DMS53 (cell line): ENCODE measurements around the gene DPEP2.
"Not testable (repeated sequence)": the region's sequence is repeated elsewhere in the genome, so short reads cannot be mapped to it uniquely, and the experiment has no call there.

Experiments used
- DNase-seq: peaks from one replicate; lab custom pipeline; 2025; lab: John Stamatoyannopoulos, UW

The DPEP2 gene

DNA sequence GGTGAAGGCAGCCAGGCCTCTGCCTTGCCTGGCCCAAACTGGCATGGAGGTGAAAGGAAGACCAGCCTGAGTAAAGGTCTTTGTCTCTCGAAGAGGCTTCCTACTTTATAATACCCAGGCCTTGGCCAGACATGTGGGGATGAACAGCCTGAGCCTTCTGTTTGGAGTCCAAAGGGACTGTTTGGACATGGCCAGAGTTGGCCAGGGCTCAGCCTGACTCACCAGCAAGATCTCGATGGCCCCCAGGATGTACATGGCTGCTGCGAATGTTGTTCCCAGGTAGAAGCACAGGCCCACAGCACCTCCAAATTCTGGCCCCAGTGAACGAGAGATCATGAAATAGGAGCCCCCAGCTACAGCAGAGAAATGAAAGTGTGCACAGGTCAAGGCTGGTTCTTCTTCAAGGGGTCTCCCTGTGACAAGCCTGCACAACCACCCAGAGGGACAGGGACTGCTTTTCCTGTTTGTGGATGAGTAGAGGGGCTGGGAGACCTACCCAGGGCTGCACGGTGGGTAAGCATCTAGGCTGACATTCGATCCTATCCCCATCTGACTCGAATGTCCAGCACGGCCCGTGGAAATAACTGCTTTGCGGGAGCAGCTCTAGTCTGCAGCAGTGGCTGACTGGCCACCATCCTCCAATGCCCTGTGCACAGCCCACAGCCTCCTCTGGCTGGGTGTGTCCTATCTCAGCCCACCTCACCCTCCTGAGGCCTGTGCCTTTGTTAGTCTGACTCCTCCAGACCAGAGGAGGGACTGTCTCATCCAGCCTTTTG is 44.7 kb downstream of the DPEP2 start:
- DNase-seq, result no peak

DNA sequence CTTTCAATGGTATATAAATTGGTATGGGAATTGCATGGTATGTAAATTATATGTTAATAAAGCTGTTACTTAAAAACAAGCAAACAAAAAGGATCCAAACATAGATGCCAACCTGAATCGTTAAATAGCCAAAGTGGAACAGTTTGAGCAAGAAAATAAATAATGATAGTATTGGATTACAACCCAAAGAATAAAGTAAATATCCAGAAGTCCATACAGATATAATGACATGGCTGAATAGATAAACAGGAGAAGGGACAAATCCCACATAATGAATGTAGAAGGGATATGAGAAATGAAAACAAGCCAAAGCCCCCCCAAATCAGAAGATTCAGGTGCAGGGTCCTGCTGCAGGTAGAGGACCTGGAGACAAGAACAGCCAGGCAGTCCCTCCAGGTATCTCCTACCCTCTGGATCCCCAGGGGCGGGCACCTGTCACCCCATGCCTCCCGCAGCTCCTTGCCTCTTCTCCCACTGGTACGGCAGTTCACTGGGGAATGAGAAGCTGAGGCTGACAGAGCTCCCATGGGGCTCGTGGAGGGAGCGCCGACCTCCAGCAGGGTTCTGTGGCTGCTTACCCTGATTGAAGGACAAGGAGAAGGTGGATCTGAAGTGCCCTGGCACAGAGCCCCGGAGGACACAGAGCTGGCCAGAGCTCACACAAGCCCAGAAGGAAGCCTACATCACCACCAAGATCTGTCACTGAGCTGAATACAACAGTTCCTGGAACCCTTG is 45.5 kb downstream of the DPEP2 start:
- DNase-seq, result no peak

DNA sequence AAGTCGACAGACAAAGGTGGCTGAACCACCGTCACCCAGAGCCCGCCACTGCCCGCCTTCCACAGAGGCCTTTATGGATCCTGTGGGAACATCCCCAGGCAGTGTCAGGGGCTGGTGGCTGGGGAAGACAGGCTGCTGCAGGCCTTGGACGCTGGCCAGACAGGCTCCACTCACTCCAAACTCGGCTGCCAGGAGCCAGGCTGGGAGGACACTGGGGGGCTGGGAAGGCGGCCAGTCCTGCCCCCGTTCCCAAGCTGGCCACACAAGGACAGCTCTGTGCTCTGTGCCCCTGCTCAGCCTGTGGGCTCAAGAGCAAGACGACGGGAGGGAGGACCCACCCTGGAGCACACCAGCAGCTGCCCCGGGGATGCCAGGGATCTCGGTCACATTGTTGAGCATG is 47.8 kb downstream of the DPEP2 start:
- no peak for DNase-seq

DNA sequence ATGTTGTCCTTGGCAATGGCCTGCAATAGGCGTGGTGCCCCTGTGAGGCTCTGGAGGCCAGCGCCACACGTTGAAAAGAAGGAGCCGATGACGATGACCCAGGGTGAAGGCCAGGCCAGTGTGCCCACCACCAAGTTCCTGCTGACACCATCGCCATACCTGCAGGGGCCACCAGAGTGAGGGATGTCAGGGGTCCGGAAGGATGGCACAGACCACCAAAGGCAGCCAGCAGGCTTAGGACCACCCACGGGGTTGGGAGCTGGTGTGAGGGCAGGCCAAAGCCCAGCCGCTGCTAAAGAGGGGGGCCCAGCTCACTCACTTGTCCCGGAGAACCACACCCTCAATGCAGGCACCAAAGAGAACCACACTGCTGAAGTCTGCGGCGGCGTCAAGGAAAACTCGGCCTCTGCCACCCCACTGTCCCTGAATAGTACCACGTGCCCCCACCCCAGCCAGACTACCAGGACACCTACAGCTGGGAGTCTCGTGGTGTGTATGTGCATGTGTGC is 48.9 kb downstream of the DPEP2 start:
- no peak for DNase-seq

DNA sequence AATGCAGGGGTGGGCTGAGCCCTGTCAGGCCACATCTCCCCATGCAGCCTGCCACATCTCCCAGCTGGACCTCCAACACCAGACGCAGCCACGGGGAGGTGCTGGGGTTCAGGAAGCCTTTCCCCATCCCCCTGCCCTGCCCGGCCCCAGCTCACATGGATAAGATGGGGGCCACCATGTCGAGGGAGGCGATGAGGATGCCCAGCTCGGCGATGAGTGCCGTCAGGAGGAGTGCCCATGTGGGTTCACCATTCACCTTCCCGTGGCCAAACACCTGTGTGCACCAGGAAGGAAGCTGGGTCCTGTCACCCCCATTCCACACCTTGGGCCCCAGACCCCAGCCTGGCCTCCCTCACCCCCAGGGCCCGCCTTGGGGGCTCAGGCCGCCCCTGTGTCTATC is 49.6 kb downstream of the DPEP2 start:
- no peak for DNase-seq

DNA sequence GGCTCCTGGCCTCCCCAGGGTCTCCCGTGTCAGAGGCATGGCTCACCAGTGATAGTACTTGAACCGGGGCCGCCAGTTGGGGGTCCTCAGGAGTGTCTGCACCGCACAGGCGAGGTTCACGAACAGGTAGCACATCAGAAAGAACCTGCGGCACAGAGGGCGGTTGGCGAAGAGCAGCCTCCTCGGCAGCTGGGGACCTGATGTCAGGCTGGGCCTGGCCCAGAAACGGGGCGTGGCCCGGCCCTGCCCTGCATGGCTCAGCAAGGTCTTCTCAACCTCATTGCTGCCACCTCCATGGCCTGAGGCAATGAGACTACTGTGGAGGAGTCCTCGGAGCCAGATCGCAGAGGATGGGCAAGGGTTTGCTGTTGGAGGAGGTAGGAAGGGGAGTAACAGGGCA is 51.3 kb downstream of the DPEP2 start:
- DNase-seq, result no peak

DNA sequence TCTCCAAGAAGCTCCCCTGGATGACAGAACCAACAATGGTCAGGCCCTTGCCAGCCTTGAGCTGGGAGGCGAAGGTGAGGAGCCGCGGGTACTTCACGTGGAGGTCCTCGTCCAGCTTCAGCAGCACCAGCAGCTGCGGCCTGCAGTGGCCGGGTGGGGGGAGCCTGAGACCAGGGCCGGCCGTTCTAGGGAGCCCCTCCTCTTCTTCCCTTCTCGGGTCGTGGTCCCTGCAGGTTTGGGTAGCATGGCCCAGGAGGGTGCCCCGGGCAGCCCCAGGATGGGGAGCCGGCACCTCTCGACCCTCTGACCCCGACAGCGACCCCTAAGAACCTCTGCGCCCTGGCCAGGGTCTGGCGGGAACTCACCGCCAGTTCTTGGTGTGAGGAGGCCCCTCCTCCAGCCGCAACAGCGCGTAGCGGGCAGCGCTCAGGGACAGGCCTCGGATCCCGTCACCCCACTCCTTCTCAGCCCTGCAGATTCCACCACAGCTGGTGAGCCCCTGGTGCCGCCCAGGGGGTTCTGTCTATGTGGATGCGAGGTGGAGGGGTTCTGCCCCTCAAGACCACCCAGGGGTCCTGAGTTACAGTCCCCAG is 52.2 kb downstream of the DPEP2 start:
- no peak for DNase-seq

DNA sequence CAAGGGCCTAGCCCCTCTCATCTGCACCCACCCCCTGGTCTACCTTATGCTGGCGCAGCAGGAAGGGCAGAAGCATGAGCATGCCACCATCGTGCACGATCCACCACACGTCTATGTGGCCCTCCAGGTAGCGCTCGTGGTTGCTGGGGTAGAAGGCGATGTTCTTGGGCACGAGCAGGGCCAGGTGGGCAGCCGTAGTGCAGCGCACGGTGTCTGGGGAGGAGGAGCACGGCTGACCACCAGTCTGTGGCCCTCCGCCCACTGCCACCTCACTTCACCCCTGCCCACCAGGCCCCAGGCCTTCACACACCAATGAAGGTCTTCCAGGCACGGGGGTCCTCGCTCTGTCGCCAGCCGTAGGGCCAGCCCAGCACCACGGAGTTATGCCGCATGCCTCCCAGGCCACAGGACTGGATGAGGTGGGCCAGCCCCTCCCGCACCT is 53.1 kb downstream of the DPEP2 start:
- no peak for DNase-seq

DNA sequence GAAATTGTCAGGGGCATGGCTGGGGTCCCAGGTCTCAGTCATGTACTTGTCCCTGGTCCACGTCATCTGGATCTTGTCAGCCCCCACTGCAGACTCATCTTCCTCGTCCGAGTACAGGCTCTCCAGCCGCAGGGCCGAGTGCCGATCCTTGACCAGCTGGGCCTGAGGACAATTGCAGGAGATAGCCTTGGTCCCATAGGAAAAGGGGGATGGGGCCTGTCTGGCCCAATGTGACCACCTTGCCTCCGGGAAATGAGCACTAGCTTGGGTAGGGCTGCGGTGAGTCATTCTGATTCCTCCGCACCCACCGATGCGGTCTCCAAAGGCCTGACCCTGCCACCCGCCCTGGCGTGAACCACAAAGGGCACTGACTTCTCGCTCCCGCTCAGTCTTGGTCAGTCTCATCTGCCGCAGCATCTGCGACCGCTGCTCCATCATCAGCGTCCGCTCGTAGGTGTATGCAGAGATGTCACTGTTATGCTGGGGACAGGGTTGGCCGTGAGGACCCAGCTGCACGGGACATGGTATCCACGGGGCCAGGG is 53.8 kb downstream of the DPEP2 start:
- no peak for DNase-seq

DNA sequence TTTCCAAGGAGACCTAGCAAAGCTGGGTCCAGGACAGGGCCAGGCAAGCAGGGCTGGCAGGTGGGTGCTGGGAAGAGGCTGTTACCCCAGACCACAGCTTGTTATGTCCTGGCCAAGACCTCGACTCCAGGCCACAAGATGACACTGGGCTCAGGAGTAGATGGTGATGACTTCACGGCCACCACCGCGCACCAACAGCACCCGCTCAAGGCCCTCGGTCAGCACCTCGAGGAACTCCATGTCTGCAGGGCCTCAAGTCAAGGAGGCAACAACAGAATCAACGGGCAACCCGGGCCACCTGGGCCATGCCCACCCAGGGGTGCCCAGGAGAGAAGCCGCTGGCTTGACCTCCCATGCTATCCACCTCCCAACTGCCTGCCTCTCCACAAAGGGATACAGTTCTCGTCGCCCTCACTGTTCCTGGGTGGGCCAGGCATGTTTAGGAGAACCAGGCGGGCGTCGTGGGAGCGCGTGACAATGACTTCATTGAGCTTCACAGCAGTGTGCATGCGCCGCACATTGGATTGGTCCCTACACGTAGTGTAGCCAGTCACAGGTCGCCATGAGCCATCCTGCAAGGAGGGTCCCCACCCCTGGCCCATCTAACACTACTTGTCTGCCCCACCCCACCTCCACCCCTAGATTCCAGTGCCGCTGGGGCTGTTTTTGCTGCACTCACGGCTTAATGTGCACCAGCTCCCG is 54.4 kb downstream of the DPEP2 start:
- no peak for DNase-seq

DNA sequence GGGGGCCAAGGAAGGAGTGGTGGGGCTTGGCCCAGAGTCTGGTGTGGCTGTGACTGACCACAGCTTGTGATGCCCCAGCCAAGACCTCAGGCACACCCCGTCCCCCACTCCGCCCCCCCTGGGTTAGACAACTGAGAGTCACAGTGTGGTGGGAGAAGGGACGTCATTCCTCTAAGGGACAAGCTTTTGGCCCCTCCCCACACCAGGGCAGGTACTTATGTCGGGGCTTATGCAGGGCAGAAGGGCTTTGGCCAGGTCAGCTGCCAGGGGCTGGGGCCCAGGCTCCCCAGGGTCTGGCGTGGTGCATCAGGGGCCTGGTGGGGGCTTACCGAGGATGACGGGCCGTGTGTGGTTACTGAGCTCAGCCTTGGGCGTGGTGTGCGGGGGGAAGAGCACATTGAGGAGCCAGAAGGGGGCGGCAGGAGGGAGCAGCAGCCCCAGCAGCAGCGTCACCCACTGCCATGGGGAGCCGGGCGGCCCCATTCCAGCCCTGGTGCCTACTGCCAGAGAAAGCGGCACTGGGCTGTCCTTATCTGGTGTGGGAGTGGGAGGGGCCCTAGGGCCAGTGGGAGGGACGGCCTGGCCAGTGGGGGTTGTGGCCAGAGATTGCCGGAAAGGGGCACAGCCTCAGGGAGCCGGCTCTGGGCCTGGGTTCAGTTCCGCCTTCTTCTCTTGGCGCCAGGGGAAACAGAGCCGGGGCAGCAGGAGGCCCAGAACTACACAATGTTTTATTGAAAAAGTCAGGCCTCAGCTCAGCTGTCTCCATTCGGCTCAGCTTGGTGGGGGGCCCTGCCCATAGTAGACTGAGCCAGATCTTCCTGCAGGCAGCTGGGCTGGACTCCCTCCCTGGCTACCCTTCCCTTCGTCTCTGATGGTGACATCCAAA is 55.4 kb downstream of the DPEP2 start, which contains the start of gene LCAT:
TSS of gene LCAT (minus strand) at position 502 of the 886 bp plus-strand sequence. CDS start at position 483, 19 bp downstream.
- no peak for DNase-seq

DNA sequence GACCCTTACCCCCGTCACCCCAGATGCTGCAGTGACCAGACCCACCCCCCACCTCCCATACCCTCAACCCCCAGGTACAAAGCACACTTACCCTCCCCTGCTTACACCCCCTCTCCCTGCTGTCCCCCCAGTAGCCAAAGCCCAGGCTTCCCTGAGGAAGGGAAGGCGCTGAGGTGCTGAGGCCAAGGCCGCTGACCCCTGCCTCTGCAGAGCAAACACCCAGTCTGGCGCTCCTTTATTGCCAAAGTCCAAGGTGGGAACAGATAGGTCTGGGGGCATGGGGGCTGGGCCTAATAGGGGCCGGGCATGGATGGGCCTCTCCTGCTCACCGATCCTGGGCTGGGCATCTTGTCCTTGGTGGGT is 56.0 kb downstream of the DPEP2 start:
- DNase-seq, result no peak

DNA sequence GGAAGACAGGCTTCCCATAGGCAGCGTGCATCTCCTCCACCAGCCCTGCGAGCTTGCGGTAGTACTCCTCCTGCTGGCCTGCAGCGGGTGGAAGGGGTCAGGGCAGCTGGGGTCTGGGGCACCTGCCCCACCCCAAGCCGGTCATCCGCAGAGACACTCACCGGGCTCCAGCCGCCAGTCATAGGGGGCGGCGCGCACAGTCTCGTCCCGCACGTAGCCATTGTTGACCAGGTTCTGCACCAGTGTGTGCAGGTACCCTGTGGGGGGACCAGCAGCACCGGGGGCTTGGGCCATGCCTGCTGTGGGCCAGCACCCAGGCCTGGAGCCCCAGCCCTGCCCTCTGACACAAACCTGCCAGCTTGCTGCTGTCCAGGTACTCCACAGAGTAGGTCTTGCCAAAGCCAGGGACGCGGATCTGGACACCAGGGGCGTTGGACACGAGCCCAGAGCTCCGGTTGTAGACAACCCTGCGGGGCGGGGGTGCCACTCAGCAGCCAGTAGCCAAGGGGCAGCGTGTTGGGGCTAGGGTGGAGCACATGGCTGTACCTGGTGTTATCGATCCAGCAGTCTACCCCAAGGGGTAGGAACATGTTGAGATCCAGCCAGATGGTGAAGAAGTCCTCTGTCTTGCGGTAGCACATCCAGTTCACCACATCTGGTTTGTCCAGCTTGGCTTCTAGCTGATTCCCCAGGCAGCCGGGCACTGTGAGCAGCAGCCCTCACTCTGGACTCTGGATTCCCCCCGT is 56.6 kb downstream of the DPEP2 start:
- DNase-seq, result no peak

DNA sequence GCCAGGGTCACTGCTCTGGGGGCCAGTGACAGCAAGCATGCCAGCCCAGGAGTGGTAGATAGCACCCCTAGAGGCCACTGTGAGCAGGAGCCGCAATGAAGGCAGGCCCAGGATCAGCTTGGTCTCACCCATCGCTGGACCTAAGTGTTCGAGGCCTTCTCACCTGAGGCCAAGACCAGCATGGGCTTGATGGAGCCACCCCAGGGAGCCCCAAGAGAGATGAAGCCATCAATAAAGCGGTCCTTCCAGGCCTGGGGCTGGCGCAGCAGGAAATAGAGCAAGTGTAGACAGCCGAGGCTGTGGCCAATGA is 57.1 kb downstream of the DPEP2 start:
- DNase-seq, result peak; percentile 57

DNA sequence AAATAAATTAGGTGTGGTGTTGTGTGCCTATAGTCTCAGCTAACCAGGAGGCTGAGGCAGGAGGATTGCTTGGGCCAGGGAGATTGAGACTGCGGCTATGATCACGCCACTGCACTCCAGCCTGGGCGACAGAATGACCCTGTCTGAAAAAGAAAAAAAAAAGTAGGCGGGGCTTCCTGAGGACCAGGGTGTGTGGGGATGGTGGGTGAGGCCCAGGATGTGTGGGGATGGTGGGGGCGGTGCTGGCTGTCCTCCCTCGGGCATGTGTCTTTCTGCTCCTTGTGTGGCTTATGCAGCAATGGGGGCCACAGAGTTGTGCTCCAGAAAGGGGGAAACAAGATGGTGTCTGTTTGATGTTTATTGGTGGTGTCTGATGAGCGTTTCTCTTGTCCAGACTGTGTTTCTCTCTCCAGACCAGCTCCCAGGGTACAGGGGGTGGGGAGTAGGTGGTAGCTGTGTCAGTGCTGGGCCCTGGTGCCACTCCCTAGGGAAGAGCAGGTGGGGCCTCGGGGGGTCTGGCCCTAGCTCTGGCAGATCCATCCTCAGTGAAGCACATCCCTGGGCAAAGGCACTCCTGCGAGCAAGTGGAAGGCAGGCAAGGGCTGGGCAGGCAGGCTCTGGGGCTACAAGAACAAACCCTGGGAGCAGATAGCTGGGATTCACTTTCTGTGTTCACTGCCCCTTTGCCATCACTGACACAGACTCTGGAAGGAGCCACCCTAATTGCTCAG is 57.6 kb downstream of the DPEP2 start:
- DNase-seq, result no peak

DNA sequence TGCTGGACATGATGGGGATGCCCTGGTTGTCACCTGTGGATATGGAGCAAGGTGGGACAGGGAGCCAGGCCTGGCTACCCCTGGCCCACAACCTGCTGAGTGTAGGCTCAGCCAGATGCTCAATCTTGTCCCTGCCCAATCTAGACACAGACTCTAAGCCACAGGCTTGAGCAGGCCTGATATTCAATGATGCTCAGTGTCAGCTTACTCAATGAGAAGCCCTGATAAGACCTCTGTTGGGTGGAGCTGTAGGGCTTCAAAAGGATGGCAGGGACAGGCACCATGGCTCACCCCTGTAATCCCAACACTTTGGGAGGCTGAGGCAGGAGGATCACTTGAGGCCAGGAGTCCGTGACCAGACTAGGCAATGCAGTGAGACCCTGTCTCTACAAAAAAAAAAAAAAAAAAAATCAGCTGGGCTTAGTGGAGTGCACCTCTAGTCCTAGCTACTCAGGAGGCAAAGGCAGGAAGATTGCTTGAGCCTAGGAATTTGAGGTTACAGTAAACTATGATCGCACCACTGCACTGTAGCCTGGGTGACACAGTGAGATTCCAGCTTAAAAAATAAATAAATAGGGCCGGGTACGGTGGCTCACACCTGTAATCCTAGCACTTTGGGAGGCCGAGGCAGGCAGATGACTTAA is 58.7 kb downstream of the DPEP2 start:
- DNase-seq, result no peak

DNA sequence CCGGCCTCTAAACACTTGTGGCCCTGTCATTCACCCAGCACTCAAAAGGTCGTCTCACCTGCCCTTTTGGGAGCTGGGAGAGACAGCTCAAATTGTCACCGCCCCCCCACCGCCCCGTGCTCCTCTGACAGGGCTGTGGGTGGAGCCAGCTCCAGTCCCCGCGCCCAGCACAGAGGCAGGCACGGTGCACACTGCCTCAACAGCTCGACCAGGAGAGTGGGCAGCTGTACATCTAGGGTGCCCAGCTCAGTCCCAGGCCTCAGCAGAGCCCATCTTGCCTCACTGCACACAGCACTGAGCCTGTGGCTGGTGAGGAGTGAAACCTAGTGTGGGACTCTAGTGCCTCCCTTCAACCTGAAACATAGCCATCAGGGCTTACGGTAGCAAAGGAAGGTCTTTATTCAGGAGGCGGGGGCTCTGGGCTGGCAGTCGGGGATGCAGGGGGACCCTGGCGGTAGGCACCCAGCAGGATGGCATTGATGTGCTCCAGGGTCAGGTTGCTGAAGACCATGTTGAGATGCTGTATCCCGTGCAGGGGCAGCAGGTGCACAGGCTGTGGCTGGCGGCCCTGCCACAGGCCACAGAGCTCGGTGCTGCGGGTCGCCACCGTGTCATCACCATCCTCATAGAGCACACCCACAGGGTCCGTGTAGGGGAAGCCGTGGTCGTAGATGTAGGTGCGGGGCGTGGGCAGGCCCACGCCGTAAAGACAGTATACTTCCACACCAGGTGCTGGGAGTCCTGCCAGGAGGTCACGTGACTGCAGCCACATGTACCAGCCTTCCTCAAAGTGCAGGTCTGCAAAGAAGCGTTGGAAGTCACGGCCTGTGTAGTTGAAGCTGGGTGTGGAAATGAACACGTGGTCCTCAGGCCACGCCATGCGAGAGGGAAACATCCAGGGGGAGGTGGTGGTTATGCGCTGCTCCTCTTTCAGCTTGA is 59.5 kb downstream of the DPEP2 start:
- peak; percentile 56 for DNase-seq

DNA sequence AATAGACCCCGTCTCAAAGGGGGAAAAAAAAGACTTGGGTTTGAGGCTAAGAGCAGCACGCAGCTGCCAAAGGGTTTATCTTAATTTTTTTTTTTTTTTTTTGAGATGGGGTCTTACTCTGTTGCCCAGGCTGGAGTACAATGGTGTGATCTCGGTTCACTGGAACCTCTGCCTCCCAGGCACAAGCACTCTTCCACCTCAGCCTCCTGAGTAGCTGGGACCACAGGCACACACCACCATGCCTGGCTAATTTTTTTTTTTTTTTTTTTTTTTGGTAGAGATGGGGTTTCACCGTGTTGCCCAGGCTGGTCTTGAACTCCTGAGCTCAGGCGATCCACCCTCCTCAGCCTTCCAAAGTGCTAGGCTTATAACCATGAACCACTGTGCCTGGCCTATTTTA is 61.6 kb downstream of the DPEP2 start:
- DNase-seq, result not testable (repeated sequence)
